CD1c-positive myeloid dendritic cell (primary cell): Measurements from ENCODE around the gene HHATL.

Source experiments
- DNase-seq: peaks from one replicate; pipeline ENCODE4 v3.0.0-alpha.2; 2016; ENCODE audit errors: extremely low spot score

Gene HHATL

DNA sequence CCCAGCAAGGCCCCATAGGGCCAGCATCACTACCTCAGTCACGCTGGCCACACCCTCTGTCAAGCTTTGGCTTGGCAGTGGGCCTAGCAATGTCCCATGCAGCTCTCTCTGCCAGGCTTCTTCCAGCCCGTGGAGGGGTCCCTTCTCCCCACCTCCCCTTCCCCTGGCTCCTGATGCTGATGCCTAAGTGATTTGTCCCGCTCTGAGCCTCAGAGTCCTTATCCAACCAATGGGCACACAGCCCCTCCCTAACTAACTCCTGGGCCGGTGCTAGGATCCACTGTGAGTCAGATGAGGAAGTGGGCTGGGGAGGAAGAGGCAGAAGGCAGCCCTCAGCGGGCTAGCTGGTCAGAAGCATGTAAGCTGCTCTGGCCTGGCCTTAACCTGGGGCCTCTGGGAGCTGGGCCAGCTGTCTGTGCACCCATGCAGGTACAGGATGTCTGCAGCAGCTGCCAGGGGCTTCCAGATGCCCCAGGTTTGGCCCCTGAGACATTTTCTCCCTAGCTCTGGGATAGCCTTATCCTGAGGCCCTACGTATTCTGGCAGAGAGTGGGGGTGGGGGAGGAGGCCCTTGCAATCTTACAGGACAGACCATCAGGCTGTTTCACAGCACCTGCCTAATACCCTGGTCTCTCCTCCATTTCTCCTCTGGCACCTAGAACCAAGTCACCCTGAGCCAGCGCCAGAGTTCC lies 49.8 kb downstream of the HHATL start:
- DNase-seq: peak; percentile 82

GRCh38 chr3:42652251-42652610 lies 50.4 kb downstream of the HHATL start:
- no peak for DNase-seq

DNA sequence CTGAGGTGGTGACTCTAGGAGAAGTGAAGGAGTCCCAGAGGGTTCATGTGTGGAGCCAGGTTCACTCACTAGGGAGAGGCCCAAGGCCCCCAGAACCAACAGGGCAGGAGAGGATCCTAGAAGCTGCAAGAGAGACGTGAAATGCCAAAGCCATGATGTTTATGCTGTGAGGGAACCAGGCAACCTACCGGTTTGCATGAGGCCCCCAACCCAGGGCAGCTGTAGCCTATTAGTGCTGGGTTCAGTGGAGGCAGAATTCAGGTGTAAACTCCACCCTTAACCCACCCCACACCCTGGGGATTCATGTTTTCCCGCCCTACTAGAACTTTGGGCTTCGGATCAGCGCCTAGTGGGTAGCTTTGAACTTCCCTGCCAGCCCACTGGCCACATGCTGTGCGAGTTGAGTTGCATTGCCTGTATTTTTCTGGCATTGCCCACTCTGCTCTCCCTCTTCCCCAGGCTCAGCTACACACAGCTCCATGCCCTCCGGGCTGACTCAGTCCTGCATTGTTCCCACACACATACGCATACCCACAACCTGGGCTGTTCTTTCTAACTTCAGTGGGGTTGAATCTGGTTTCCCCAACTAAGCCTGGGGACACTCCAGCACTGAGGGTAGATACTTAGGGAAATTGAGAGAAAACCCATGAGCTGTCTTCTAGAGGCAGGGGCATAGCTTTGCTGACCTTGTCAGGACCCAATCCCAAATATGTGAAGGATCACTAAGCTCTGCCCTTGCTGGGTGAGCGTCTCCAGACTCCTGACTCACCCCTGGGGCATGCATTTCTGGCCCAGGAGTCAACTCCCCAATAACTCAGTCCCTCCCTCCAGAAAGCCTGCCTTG lies 51.1 kb downstream of the HHATL start:
- DNase-seq: no peak

DNA sequence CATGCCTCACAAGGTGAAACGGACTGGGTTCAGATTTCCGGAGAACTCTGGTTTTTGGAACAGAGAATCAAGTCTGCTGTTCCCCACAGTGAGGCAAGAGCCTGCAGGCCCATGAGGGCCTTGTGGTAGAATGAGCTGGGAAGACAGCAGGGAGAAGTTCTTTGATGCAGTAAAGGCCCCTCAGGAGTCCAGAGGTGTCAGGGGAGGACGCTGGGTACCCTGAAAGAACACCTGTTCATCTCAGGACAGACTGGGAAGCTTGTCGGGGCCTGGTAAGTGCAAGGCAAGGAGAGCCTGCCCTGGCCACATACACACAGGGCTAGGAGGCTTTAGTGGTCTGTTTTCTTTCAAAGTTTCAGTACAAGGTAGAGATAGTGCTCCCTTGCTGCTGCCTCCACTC lies 52.8 kb downstream of the HHATL start:
- DNase-seq: no peak

- DNase-seq: no peak
These were observed 53.6 kb downstream of the HHATL start for GRCh38 chr3:42649006-42649405.

DNA sequence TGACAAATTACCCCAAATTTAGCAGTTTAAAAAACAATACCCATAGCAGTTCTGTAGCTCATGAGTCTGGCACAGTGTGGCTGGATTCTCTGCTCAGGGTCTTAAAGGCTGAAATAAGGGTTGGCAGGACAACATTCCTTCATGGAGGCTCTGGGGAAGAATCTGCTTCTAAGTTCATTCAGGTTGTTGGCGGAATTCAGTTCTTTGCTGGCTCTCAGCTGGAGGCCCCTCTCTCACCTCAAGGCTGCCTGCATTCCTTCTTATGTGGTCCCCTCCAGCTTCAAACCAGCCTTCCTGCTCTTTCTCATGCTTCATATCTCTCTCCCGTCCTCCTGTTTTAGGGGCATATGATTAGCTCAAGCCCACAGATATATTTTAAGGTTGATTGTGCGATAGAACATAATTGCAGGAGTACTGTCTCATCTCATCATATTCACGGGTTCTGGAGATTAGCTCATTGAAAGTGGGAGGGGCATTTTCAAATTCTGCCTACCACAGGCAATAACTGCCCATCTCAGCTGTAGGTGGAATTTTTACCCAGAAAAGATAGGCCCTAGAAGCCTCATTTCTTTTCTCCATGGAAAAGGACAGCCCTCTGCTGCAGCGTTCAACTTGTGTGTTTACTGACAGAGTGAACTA lies 54.7 kb downstream of the HHATL start:
- DNase-seq: no peak
